ENCODE measurements around the gene PHF2.

PHF2 gene

GRCh38 chr9:93599571-93600403 lies 23.4 kb downstream of the PHF2 start:
- POLR2A ChIA-PET: no interaction called here
- no peak for TF ChIP-seq CTCF (IDR thresholded peaks at IDR 0.05; ENCODE audit: insufficient read depth, low read length, missing control alignments)
- DNase-seq (ENCODE audit: low read depth, low spot score): no peak
- no peak overlapping the region for H3K4me3 ChIP-seq (ENCODE audit: low read depth, low read length)
- CTCF ChIA-PET: no interaction called here

DNA sequence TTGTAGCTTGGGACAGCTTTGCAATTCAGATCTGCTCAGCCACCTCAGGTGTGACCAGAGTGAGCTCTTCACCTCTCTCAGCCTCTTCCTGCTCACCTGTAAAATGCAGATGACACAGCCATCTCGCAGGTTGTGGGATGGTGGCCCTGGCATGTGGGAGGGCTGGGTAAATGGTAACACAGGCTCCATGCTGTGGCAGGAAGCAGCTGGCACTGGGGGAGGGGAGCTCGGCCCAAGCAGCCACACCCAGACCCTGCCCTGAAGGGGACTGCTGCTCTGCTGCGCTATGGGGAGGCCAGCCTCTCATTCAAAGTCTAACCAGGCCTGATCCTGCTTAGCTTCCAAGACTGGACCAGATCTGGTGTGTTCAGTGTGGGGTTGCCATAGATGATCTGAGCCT lies 24.1 kb downstream of the PHF2 start:
- ChIA-PET POLR2A (no interaction called here), CTCF (no interaction called here)
- no peak overlapping the region for H3K4me3 ChIP-seq (ENCODE audit: low read depth, low read length)
- DNase-seq (ENCODE audit: low read depth, low spot score): no peak
- TF ChIP-seq CTCF (IDR thresholded peaks at IDR 0.05; ENCODE audit: insufficient read depth, low read length, missing control alignments): no peak

- ChIA-PET POLR2A (no interaction called here), CTCF (no interaction called here)
- TF ChIP-seq CTCF (IDR thresholded peaks at IDR 0.05; ENCODE audit: insufficient read depth, low read length, missing control alignments): no peak
- H3K4me3 ChIP-seq (ENCODE audit: low read depth, low read length): no peak overlapping the region
- no peak for DNase-seq (ENCODE audit: low read depth, low spot score)
These were observed 24.7 kb downstream of the PHF2 start for GRCh38 chr9:93601063-93601462.

- TF ChIP-seq CTCF (IDR thresholded peaks at IDR 0.05; ENCODE audit: insufficient read depth, low read length, missing control alignments): no peak
- CTCF ChIA-PET: interaction anchor here (0.6 kb wide), 1 partner anchor 36 kb away, joined by 3 read pairs; no protein-coding TSS in a partner anchor
- POLR2A ChIA-PET: no interaction called here
- no peak for DNase-seq (ENCODE audit: low read depth, low spot score)
- no peak overlapping the region for H3K4me3 ChIP-seq (ENCODE audit: low read depth, low read length)
These were observed 25.3 kb downstream of the PHF2 start for GRCh38 chr9:93601666-93602065.

- TF ChIP-seq CTCF (IDR thresholded peaks at IDR 0.05; ENCODE audit: insufficient read depth, low read length, missing control alignments): no peak
- ChIA-PET CTCF (no interaction called here), POLR2A (no interaction called here)
- DNase-seq (ENCODE audit: low read depth, low spot score): no peak
- no peak overlapping the region for H3K4me3 ChIP-seq (ENCODE audit: low read depth, low read length)
These were observed 26.6 kb downstream of the PHF2 start for GRCh38 chr9:93603011-93603410.

DNA sequence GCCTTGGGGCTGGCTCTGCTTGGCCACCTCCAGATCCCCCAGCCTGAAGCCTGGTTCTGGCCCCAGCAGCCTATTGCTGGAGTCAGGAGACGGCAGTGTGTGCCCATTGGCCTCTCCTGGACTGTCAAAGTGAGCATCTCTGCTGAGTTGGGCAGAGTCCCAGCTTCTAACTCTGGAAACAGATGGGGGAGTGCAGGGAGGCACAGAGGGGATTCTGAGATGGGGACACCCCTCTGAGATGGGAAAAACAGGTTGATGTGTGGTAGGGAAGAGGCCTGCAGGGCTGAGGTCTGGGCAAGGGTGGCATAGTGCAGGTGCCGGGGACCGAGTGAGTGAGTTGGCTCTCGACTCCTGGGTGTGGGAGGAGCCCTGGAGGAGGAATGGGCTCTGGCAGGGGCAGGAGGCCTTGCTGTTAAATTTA lies 27.5 kb downstream of the PHF2 start:
- no peak overlapping the region for H3K4me3 ChIP-seq (ENCODE audit: low read depth, low read length)
- no peak for DNase-seq (ENCODE audit: low read depth, low spot score)
- POLR2A ChIA-PET: no interaction called here
- CTCF ChIA-PET: no interaction called here
- no peak for TF ChIP-seq CTCF (IDR thresholded peaks at IDR 0.05; ENCODE audit: insufficient read depth, low read length, missing control alignments)

All from AG04449 (cell line).